ENCODE data around the gene BIN1. TPM values are rescaled to one million over a fixed set of nuclear protein-coding genes. Genes with fewer than 3 reads are reported as not detected.

The BIN1 gene
- total and polyA plus RNA-seq, 2 of the 4 experiments (the other 2 are of a cell fraction): 18.1 to 25.7 TPM

GRCh38 chr2:127058954-127059252 lies 48.1 kb downstream of the BIN1 start:
- no peak overlapping the region for H3K9ac ChIP-seq (ENCODE audit: low read depth, low read length)
- H3K4me1 ChIP-seq (ENCODE audit: control insufficient read depth, insufficient read depth, low read length): no peaks in the 10 kb centered on the region
- in situ Hi-C loops (cut with MboI; ENCODE audit: low sequenced_read_pairs) (no loop called here), intact Hi-C loops (cut with micrococcal nuclease) (loop anchor here (10.0 kb wide), 2 partner anchors 174 to 404 kb away; partner anchors contain the start of gene GYPC), dilution Hi-C loops (cut with HindIII; ENCODE audit: low sequenced_read_pairs, unreplicated experiment) (no loop called here)
- ATAC-seq (ENCODE audit: low read depth) (no peak), DNase-seq (no peak)
- H3K79me1 ChIP-seq (ENCODE audit: low read depth in 1 of 2, low read length in 2 of 2): no peaks in the 10 kb centered on the region
- no peak overlapping the region for H2AFZ ChIP-seq (replicated peaks; ENCODE audit: low read length, poor library complexity)
- H3K4ac ChIP-seq (ENCODE audit: low read depth, low read length): no peak overlapping the region
- no peak overlapping the region for H2BK20ac ChIP-seq (ENCODE audit: low read depth, low read length)
- H2BK15ac ChIP-seq (ENCODE audit: low read depth, low read length): no peak overlapping the region
- no peak overlapping the region for H3K14ac ChIP-seq (replicated peaks; ENCODE audit: low read depth, low read length)
- H4K8ac ChIP-seq (ENCODE audit: low read depth in 2 of 2, low read length in 2 of 2): no peak overlapping the region
- no peak overlapping the region for H4K5ac ChIP-seq (ENCODE audit: low read depth, low read length)
- no peak overlapping the region for H4K91ac ChIP-seq (ENCODE audit: insufficient read depth, low read depth, low read length)
- no peak overlapping the region for H3K4me2 ChIP-seq (ENCODE audit: low read depth, low read length)
- H3K27me3 ChIP-seq (ENCODE audit: control insufficient read depth, insufficient read depth, low read length): no peaks in the 10 kb centered on the region
- no peak overlapping the region for H2AK5ac ChIP-seq (ENCODE audit: low read depth, low read length)
- 82% methylated on average over 13 of the region's 14 CpGs; no CpG with 5 or more reads in 1 of the 2 experiments for WGBS, 2 experiments (ENCODE audit: extremely low coverage in 2 of 2, insufficient read length in 1 of 2)
- no peak for TF ChIP-seq MAFK (IDR thresholded peaks at IDR 0.05; ENCODE audit: low read depth, low read length)
- no peak for TF ChIP-seq RCOR1 (IDR thresholded peaks at IDR 0.05; ENCODE audit: insufficient replicate concordance, low read length)
- no peak for TF ChIP-seq CTCF (conservative IDR thresholded peaks at IDR 0.05; ENCODE audit: low read depth, low read length)
- TF ChIP-seq POLR2A (IDR thresholded peaks at IDR 0.05; ENCODE audit: low read depth, low read length): no peak
- no peak for TF ChIP-seq CEBPB (IDR thresholded peaks at IDR 0.05; ENCODE audit: low read depth, low read length)
- no peak for TF ChIP-seq USF2 (IDR thresholded peaks at IDR 0.05; ENCODE audit: low read depth, low read length)
- ChIA-PET POLR2A (ENCODE audit: unreplicated experiment) (no interaction called here), CTCF (interaction anchor here (1.4 kb wide), 1 partner anchor 9 kb away, joined by 4 read pairs; no protein-coding TSS in a partner anchor)
- no peak overlapping the region for H3K18ac ChIP-seq (ENCODE audit: low read depth, low read length)
- no peak overlapping the region for H2BK120ac ChIP-seq (ENCODE audit: low read depth, low read length)
- no peaks in the 10 kb centered on the region; the same call in 1 of the 2 replicates for H4K20me1 ChIP-seq (ENCODE audit: insufficient read depth, low read length)
- H3K27ac ChIP-seq (ENCODE audit: insufficient read depth, low read length): no peak overlapping the region
- no peak overlapping the region for H3K56ac ChIP-seq (ENCODE audit: extremely low read depth, insufficient read depth, low read length)
- H2BK5ac ChIP-seq (ENCODE audit: low read depth, low read length, poor library complexity, severe bottlenecking): no peak overlapping the region
- H3K4me3 ChIP-seq (ENCODE audit: insufficient read depth, low read depth, low read length): no peak overlapping the region
- peaks cover 34% of the 10 kb centered on the region for H3K36me3 ChIP-seq (ENCODE audit: control insufficient read depth, insufficient read depth, low read length)
- no peaks in the 10 kb centered on the region for H3K9me3 ChIP-seq (ENCODE audit: control insufficient read depth, insufficient read depth, low read length)
- H3K23ac ChIP-seq (ENCODE audit: low read depth, low read length): no peak overlapping the region
- H2AK9ac ChIP-seq (replicated peaks; ENCODE audit: low read depth, low read length, poor library complexity): no peak overlapping the region
- BruUV-seq (replicated peaks): no TSS peak
- H3K9me1 ChIP-seq (ENCODE audit: insufficient read depth, low read length): no peaks in the 10 kb centered on the region

Measured in IMR-90 (cell line).